Esophagus squamous epithelium (tissue), 4 donors: ENCODE measurements around the gene OSBPL10.

ENCODE experiments used
- POLR2A ChIP-seq, 4 donors: fragments of 450-650 bp; IDR thresholded peaks; one replicate each; pipeline ENCODE4 v1.6.1; 2017; ENCODE audit warnings: antibody characterized with exemption in 4 of 4, mild to moderate bottlenecking in 4 of 4, moderate library complexity in 3 of 4
- TF ChIP-seq, protein P1 (sequence below), 6 experiments: fragments of 450-650 bp in 4 of 6; fragments of 200-600 bp in 2 of 6; sonication (generic) in 2 of 6; IDR thresholded peaks; one replicate each; pipeline ENCODE4 v1.5.1; 2016 to 2019; ENCODE audit warnings: antibody characterized with exemption in 6 of 6, mild to moderate bottlenecking in 4 of 6, moderate library complexity in 4 of 6

DNA sequence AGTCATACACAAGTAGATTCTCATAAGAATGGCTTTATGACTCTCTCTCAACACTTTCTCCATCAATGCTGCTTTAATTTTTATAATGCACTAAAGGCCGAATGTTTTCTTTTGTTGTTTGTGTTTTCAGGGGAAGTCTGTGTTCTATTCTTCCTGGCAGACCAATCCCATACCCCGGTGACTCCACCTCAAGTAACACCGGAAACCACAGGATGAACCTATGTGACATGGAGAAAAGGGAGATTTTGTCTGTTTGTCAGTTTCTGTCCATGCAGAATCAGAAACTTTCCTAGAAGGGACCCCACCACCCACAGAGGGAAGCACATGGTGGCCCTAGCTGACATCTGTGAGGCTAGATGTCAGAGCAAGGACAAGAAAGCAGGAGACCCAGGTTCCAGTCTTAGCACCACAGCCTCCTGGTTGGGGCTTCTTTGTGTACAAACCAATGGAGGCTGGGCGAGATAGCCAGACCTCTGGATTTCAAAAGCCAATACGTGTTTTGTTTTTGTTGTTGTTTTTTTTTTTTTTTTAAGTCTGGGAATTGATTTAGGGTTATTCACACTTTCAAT, 109.0 kb downstream of the OSBPL10 start:
- TF ChIP-seq, protein P1, sequence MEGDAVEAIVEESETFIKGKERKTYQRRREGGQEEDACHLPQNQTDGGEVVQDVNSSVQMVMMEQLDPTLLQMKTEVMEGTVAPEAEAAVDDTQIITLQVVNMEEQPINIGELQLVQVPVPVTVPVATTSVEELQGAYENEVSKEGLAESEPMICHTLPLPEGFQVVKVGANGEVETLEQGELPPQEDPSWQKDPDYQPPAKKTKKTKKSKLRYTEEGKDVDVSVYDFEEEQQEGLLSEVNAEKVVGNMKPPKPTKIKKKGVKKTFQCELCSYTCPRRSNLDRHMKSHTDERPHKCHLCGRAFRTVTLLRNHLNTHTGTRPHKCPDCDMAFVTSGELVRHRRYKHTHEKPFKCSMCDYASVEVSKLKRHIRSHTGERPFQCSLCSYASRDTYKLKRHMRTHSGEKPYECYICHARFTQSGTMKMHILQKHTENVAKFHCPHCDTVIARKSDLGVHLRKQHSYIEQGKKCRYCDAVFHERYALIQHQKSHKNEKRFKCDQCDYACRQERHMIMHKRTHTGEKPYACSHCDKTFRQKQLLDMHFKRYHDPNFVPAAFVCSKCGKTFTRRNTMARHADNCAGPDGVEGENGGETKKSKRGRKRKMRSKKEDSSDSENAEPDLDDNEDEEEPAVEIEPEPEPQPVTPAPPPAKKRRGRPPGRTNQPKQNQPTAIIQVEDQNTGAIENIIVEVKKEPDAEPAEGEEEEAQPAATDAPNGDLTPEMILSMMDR (IDR thresholded peaks at IDR 0.05) = no peak
- no peak for TF ChIP-seq POLR2A (IDR thresholded peaks at IDR 0.05)
